ENCODE measurements around the gene PEMT.

Gene PEMT

DNA sequence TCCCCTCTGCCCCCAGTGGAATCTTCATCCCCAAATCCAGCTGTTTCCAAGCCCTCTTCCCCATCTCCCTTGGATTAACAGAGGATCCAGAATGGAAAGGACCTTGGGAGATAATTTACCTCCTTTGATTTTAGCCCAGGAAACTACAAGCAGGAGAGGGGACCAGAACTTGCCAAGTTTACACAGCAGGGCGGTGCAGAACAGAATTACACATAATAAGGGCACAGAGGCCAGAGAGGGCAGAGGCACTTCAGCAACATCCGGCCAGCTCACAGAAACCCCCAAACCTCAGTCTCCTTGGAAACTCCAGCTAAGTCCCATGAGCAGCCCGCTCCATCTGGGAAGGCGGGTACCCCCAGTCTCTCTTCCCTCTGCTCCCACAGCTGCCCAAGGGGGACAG is 27.2 kb downstream of the PEMT start:
- no peak overlapping the region for H3K9ac ChIP-seq (ENCODE audit: low read length)
- no peaks in the 10 kb centered on the region for H3K9me2 ChIP-seq (ENCODE audit: low read depth, low read length)
- no peak overlapping the region for H3K27ac ChIP-seq (ENCODE audit: low read depth, low read length, poor library complexity, severe bottlenecking)
- peaks cover 6% of the 10 kb centered on the region for H3K4me1 ChIP-seq (ENCODE audit: insufficient read depth, low read length, severe bottlenecking)
- no peaks in the 10 kb centered on the region for H3F3A ChIP-seq (ENCODE audit: insufficient read depth, low read length)
- no peak overlapping the region for H3K4me3 ChIP-seq (ENCODE audit: low read depth, low read length, poor library complexity, severe bottlenecking)
- H4K20me1 ChIP-seq (ENCODE audit: insufficient read depth, low read length) = no peaks in the 10 kb centered on the region
- no peak for TF ChIP-seq CTCF (IDR thresholded peaks at IDR 0.05; ENCODE audit: low read length)
- TF ChIP-seq EZH2 (IDR thresholded peaks at IDR 0.05; ENCODE audit: borderline replicate concordance, low read length) = no peak
- no peaks in the 10 kb centered on the region for H3K79me2 ChIP-seq (ENCODE audit: insufficient read depth, low read length)
- H2AFZ ChIP-seq (ENCODE audit: low read length) = no peak overlapping the region
- no peak overlapping the region for H3K4me2 ChIP-seq (ENCODE audit: low read length)
- no peaks in the 10 kb centered on the region for H3K9me3 ChIP-seq (ENCODE audit: low read length)
- H3K36me3 ChIP-seq (ENCODE audit: insufficient read depth, low read length) = no peaks in the 10 kb centered on the region
- no peaks in the 10 kb centered on the region for H3K27me3 ChIP-seq (ENCODE audit: insufficient read depth, low read length)

DNA sequence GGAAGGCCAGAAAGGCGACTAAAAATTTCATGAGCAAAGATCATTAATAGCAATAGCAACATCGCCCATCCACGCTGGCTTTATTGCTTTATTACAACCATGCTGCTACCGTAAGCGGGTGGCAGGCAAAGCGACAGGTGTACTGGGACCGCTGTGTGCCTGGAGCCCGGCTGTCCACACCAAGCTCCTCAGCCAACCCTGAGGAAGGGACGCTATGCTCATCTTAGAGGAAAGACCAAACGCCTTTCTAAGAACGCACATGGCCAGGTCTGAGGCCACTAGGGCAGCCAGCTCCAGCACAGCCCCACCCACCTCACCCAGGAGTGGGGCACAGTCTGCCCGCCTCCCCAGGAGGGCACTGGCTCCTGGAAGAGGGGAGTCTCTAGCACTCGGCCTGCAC is 28.0 kb downstream of the PEMT start:
- H2AFZ ChIP-seq (ENCODE audit: low read length) = no peak overlapping the region
- no peaks in the 10 kb centered on the region for H3K36me3 ChIP-seq (ENCODE audit: insufficient read depth, low read length)
- H3F3A ChIP-seq (ENCODE audit: insufficient read depth, low read length) = no peaks in the 10 kb centered on the region
- H3K9ac ChIP-seq (ENCODE audit: low read length) = no peak overlapping the region
- no peaks in the 10 kb centered on the region for H3K79me2 ChIP-seq (ENCODE audit: insufficient read depth, low read length)
- no peaks in the 10 kb centered on the region for H3K9me2 ChIP-seq (ENCODE audit: low read depth, low read length)
- H3K4me2 ChIP-seq (ENCODE audit: low read length) = no peak overlapping the region
- H3K9me3 ChIP-seq (ENCODE audit: low read length) = no peaks in the 10 kb centered on the region
- TF ChIP-seq CTCF (IDR thresholded peaks at IDR 0.05; ENCODE audit: low read length) (no peak), EZH2 (IDR thresholded peaks at IDR 0.05; ENCODE audit: borderline replicate concordance, low read length) (no peak)
- H3K27ac ChIP-seq (ENCODE audit: low read depth, low read length, poor library complexity, severe bottlenecking) = no peak overlapping the region
- H3K27me3 ChIP-seq (ENCODE audit: insufficient read depth, low read length) = no peaks in the 10 kb centered on the region
- no peaks in the 10 kb centered on the region for H4K20me1 ChIP-seq (ENCODE audit: insufficient read depth, low read length)
- peaks cover 6% of the 10 kb centered on the region for H3K4me1 ChIP-seq (ENCODE audit: insufficient read depth, low read length, severe bottlenecking)
- H3K4me3 ChIP-seq (ENCODE audit: low read depth, low read length, poor library complexity, severe bottlenecking) = no peak overlapping the region

- Histone ChIP-seq H3K27me3 (ENCODE audit: insufficient read depth, low read length) (no peaks in the 10 kb centered on the region), H3K27ac (ENCODE audit: low read depth, low read length, poor library complexity, severe bottlenecking) (no peak overlapping the region), H3K4me3 (ENCODE audit: low read depth, low read length, poor library complexity, severe bottlenecking) (peak overlapping the region; percentile 34), H3K4me2 (ENCODE audit: low read length) (peak overlapping the region; percentile 51; the same call in 1 of the 2 replicates), H3K36me3 (ENCODE audit: insufficient read depth, low read length) (no peaks in the 10 kb centered on the region), H2AFZ (ENCODE audit: low read length) (no peak overlapping the region), H3K4me1 (ENCODE audit: insufficient read depth, low read length, severe bottlenecking) (peaks cover 6% of the 10 kb centered on the region), H3K9me2 (ENCODE audit: low read depth, low read length) (no peaks in the 10 kb centered on the region), H4K20me1 (ENCODE audit: insufficient read depth, low read length) (no peaks in the 10 kb centered on the region), H3K9ac (ENCODE audit: low read length) (no peak overlapping the region), H3F3A (ENCODE audit: insufficient read depth, low read length) (no peaks in the 10 kb centered on the region), H3K79me2 (ENCODE audit: insufficient read depth, low read length) (no peaks in the 10 kb centered on the region), H3K9me3 (ENCODE audit: low read length) (no peaks in the 10 kb centered on the region)
- TF ChIP-seq CTCF (IDR thresholded peaks at IDR 0.05; ENCODE audit: low read length) (no peak), EZH2 (IDR thresholded peaks at IDR 0.05; ENCODE audit: borderline replicate concordance, low read length) (no peak)
Observed at GRCh38 chr17:17562146-17562511, 29.4 kb downstream of the PEMT start.
